Measurements from ENCODE around the gene KCNQ1.

The KCNQ1 gene

GRCh38 chr11:2806351-2807024 lies 361.7 kb downstream of the KCNQ1 start:
- DNase-seq (ENCODE audit: insufficient read length, low spot score) (no peak), FAIRE-seq (no peak)
- TF ChIP-seq TAF1 (IDR thresholded peaks at IDR 0.05; ENCODE audit: low read depth, low read length) (no peak), PAX5 (IDR thresholded peaks at IDR 0.05; ENCODE audit: insufficient read depth, low read length, severe bottlenecking) (no peak), POLR2A (IDR thresholded peaks at IDR 0.05; ENCODE audit: low read depth, low read length) (no peak), POLR2AphosphoS5 (IDR thresholded peaks at IDR 0.05; ENCODE audit: low read depth, low read length) (no peak), SPI1 (IDR thresholded peaks at IDR 0.05; ENCODE audit: low read depth, low read length) (no peak), POU2F2 (IDR thresholded peaks at IDR 0.05; ENCODE audit: low read depth, low read length) (no peak)

GRCh38 chr11:2807025-2807681 lies 362.3 kb downstream of the KCNQ1 start:
- no peak for TF ChIP-seq POLR2A (IDR thresholded peaks at IDR 0.05; ENCODE audit: low read depth, low read length)
- no peak for TF ChIP-seq PAX5 (IDR thresholded peaks at IDR 0.05; ENCODE audit: insufficient read depth, low read length, severe bottlenecking)
- TF ChIP-seq SPI1 (IDR thresholded peaks at IDR 0.05; ENCODE audit: low read depth, low read length): no peak
- TF ChIP-seq POU2F2 (IDR thresholded peaks at IDR 0.05; ENCODE audit: low read depth, low read length): no peak
- no peak for TF ChIP-seq TAF1 (IDR thresholded peaks at IDR 0.05; ENCODE audit: low read depth, low read length)
- no peak for TF ChIP-seq POLR2AphosphoS5 (IDR thresholded peaks at IDR 0.05; ENCODE audit: low read depth, low read length)
- no peak for FAIRE-seq
- no peak for DNase-seq (ENCODE audit: insufficient read length, low spot score)

- DNase-seq (ENCODE audit: insufficient read length, low spot score): no peak
- no peak for FAIRE-seq
- TF ChIP-seq TAF1 (IDR thresholded peaks at IDR 0.05; ENCODE audit: low read depth, low read length) (no peak), PAX5 (IDR thresholded peaks at IDR 0.05; ENCODE audit: insufficient read depth, low read length, severe bottlenecking) (no peak), SPI1 (IDR thresholded peaks at IDR 0.05; ENCODE audit: low read depth, low read length) (no peak), POLR2AphosphoS5 (IDR thresholded peaks at IDR 0.05; ENCODE audit: low read depth, low read length) (no peak), POLR2A (IDR thresholded peaks at IDR 0.05; ENCODE audit: low read depth, low read length) (no peak), POU2F2 (IDR thresholded peaks at IDR 0.05; ENCODE audit: low read depth, low read length) (no peak)
These were observed 363.0 kb downstream of the KCNQ1 start for GRCh38 chr11:2807801-2808241.

GRCh38 chr11:2808850-2809846 lies 364.3 kb downstream of the KCNQ1 start:
- TF ChIP-seq TAF1 (IDR thresholded peaks at IDR 0.05; ENCODE audit: low read depth, low read length) (no peak), PAX5 (IDR thresholded peaks at IDR 0.05; ENCODE audit: insufficient read depth, low read length, severe bottlenecking) (no peak), POLR2AphosphoS5 (IDR thresholded peaks at IDR 0.05; ENCODE audit: low read depth, low read length) (no peak), POLR2A (IDR thresholded peaks at IDR 0.05; ENCODE audit: low read depth, low read length) (no peak), SPI1 (IDR thresholded peaks at IDR 0.05; ENCODE audit: low read depth, low read length) (no peak), POU2F2 (IDR thresholded peaks at IDR 0.05; ENCODE audit: low read depth, low read length) (no peak)
- no peak for DNase-seq (ENCODE audit: insufficient read length, low spot score)
- no peak for FAIRE-seq

- FAIRE-seq (no peak), DNase-seq (ENCODE audit: insufficient read length, low spot score) (no peak)
- no peak for TF ChIP-seq SPI1 (IDR thresholded peaks at IDR 0.05; ENCODE audit: low read depth, low read length)
- no peak for TF ChIP-seq PAX5 (IDR thresholded peaks at IDR 0.05; ENCODE audit: insufficient read depth, low read length, severe bottlenecking)
- no peak for TF ChIP-seq TAF1 (IDR thresholded peaks at IDR 0.05; ENCODE audit: low read depth, low read length)
- no peak for TF ChIP-seq POU2F2 (IDR thresholded peaks at IDR 0.05; ENCODE audit: low read depth, low read length)
- TF ChIP-seq POLR2AphosphoS5 (IDR thresholded peaks at IDR 0.05; ENCODE audit: low read depth, low read length): no peak
- no peak for TF ChIP-seq POLR2A (IDR thresholded peaks at IDR 0.05; ENCODE audit: low read depth, low read length)
These were observed 365.0 kb downstream of the KCNQ1 start for GRCh38 chr11:2809854-2810253.

- no peak for DNase-seq (ENCODE audit: insufficient read length, low spot score)
- TF ChIP-seq SPI1 (IDR thresholded peaks at IDR 0.05; ENCODE audit: low read depth, low read length): no peak
- TF ChIP-seq PAX5 (IDR thresholded peaks at IDR 0.05; ENCODE audit: insufficient read depth, low read length, severe bottlenecking): no peak
- TF ChIP-seq POLR2A (IDR thresholded peaks at IDR 0.05; ENCODE audit: low read depth, low read length): no peak
- no peak for TF ChIP-seq POU2F2 (IDR thresholded peaks at IDR 0.05; ENCODE audit: low read depth, low read length)
- no peak for FAIRE-seq
These were observed 365.8 kb downstream of the KCNQ1 start for GRCh38 chr11:2810411-2811205.

GRCh38 chr11:2811206-2812091 lies 366.6 kb downstream of the KCNQ1 start:
- TF ChIP-seq POLR2AphosphoS5 (IDR thresholded peaks at IDR 0.05; ENCODE audit: low read depth, low read length): no peak
- no peak for TF ChIP-seq PAX5 (IDR thresholded peaks at IDR 0.05; ENCODE audit: insufficient read depth, low read length, severe bottlenecking)
- TF ChIP-seq POU2F2 (IDR thresholded peaks at IDR 0.05; ENCODE audit: low read depth, low read length): no peak
- TF ChIP-seq TAF1 (IDR thresholded peaks at IDR 0.05; ENCODE audit: low read depth, low read length): no peak
- TF ChIP-seq POLR2A (IDR thresholded peaks at IDR 0.05; ENCODE audit: low read depth, low read length): no peak
- no peak for TF ChIP-seq SPI1 (IDR thresholded peaks at IDR 0.05; ENCODE audit: low read depth, low read length)
- FAIRE-seq: no peak

More at GRCh38 chr11:2811206-2812091, 366.6 kb downstream of the KCNQ1 start:
- DNase-seq (ENCODE audit: insufficient read length, low spot score): no peak

Measured in GM12891 (cell line).